Activated CD4-positive, CD25-positive, alpha-beta regulatory T cell (primary cell): ENCODE measurements around the gene CHRDL2.

ENCODE experiments used
- DNase-seq, 4 experiments: peaks; one replicate each; lab custom pipeline; 2025; lab: John Stamatoyannopoulos, UW

CHRDL2 gene

DNA sequence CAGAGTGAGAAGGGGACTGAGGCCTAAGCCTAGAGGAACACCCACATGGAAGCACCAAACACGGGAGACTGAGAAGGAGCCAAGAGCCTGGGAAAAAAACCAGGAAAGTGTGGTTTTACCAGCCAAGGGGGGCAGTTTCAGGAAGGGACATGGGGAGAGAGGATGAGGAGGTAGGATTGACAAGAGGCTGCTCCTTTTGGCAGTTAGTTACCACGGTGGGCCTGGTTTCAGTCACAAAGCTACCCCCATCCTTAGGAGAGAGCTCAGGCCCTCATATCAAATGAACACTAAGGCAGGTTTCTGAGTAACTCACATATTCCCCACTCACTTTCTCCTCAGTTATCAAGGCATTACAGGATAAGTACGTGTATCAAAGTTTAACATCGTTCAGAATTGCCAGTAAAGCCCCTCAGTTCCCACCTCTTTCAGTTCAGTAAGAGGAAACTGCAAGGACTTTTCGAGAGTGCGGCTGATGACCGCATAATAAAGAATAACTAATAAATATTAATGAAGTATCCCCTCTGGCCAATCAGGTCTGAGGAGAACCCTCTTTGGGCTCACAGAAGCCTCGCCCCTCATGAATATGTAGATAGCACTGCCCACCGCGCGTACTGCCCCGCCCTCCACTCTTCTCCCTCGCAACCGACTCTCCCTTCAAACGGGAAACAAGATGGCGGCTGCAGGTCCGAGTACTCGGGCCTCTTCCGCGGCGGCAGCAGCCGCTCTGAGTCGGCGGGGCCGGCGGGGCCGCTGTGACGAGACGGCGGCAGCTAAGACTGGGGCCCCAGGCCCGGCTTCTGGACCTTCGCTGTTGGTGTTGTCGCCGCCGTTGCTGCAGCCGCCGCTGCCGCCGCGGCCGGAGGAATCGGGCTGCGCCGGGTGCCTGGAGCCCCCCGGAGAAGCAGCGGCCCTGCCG is 17.2 kb upstream of the CHRDL2 start, which contains the start of gene RNF169:
Gene RNF169 (plus strand): TSS at position 639 of the 916 bp plus-strand sequence. CDS start 32 bp downstream, at position 671.
- peak; percentile 68 to 83 (median 76) for DNase-seq

DNA sequence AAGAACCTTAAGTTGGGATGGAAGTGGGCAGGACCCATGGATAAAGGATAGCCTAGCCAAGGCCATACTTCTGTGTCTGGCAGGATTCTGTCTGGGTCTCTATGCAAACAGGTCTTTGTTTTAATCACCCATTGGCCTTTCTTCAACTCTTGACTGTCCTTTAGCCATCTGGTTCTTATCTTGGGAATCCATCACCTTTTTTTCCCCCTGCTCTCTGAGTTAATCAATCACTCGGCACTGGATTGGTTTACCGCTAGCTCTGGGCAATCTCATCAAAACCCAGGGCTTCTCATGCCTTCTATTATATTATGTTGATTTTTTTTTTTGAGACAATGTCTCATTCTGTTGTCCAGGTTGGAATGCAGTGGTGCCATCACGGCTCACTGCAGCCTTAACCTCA is 15.6 kb upstream of the CHRDL2 start:
- DNase-seq: no peak

DNA sequence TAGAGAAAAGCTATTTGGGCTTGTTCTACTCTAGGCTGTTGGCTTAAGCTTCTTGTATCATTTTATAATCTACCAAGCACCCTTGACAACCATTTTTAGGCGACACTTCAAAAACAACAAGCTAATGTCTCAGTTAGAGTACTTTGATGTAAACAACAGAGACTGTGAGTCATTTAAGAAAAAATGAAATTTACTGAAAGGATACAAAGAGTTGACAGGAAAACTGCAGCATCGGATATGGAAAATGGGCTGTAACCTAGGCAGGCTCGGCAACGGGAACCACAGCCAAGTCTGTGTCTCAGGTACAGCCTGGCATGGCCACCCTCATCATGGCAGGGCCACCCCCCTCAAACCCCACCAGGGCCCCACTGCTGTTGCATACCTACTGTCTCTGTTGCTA is 13.1 kb upstream of the CHRDL2 start:
- no peak for DNase-seq

DNA sequence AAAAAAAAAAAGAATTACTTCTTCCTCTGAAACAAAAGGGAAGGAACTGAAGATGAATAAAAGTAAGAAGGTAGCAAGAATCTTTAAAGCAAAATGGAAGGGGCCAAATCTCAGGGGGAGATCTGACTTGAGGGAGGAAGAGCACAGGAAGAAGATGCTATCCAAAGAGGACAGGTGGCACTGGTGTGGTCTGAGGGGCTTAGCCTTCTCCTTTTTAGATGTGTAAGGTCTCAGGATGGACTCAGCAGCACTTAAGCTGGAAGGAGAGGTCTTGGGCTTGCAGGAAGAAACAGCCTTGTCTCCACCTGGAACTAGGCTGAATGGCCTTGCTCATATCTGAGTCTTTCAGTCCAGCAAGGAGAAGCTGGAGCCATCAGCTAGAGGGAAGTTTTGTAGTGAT is 12.4 kb upstream of the CHRDL2 start:
- no peak for DNase-seq

DNA sequence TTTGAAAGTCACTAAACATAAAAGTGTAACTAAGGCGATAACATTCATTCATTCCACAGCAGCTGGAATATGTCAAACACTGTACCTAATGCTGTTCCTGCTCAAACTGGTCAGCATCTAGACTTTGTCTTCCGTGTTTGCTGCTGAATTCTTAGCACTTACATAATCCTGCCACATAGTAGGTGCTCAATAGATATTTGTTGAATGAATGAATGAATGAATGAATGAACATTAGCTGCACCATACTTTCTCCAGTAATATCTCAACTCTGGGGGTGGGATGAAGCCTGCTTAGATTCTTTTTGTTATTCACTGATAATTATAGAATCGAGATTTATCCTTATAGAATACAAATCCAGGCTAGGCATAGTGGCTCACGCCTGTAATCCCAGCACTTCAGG is 10.8 kb upstream of the CHRDL2 start:
- DNase-seq: no peak

DNA sequence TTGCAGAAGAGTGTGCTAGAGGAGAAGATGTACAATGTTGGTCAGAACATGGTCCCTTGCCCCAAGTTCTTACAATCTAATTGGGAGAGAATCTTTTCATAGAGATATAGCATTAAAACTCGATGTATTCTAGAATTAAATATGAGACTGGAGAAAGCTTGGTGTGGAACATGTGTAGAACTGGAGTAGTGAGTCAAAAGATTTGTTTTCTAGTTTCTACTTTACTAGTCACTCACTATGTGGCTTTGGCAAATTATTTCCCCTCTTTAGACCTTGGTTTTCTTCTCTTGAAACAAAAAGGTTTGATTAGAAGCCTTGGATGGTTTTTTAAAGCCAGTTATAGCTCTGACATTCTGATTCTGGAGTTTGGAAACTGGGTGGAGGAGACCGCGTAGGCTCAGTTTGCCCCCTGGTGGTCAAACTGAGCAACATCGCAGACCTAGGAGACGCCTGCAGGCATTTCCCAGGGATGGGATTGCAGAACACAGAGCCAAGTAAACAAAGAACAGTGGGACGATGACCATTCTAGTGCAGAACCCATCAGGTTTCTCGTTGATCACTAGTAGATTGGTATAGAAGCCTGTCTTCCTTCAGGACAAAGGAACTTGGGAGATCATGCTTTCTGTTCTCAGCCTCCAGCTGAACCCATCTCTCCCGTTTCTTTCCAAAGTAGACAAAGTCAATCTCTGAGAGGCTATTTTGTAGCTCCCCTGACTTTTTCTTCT is 8.5 kb upstream of the CHRDL2 start:
- DNase-seq: no peak

DNA sequence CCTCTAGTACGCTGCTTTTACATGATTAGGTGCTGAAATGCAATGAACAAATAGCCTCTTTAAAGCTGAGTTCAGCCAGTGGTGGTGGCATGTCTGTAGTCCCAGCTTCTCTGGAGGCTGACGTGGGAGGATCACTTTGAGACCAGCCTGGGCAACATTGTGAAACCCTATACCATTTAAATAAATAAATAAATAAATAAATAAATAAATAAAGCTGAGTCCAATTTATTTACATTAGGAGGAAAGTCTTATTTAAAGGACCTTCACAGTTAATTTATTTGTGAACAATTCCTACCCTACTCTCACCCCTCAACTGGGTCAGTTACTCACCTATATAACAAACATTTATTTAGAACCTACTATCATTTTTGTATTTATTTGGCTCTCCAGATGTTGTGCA is 4.8 kb upstream of the CHRDL2 start:
- DNase-seq: no peak

DNA sequence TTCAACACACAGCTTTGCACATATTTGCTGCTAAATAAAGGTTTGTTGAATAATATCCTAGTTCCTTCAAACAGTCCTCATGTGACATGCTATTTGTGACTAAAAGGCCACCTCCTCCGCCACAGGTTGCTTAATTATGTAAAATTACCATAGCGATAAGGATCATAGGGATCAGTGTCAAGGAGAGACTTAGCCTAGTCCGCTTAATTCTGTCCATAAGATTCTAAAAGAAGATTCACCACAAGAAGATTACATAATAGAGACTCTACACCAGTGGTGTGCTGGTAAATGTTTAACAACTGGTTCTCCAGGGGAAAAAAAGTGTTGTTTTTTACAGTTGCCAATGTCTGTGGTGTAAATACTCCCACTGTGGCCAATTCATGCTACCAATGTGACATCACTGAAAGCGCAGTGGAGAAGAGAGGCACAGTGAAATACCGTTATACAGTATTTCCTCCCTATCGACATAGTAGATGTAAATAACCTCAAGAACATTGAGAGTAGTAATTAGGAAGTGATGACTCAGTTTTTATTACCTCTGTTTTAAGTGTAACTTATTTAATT is 4.2 kb upstream of the CHRDL2 start:
- DNase-seq: no peak

DNA sequence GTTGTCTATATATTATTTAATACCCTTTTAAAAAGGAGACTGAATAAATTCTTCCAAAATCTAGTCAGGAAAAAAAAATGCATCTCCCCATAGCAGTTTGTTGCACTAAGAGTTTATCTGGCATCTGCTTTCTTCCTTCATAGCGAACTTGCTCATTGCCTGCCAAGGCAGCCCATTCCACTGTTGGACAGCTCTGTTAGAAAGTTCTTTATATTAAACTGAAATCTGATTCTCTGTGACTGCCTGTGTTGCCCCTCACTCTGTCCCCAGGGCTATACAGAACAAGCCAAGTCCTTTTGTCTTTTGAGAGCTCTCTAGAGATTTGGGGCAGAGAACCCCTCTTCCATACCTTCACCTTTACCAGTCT is 3.3 kb upstream of the CHRDL2 start:
- DNase-seq: no peak

DNA sequence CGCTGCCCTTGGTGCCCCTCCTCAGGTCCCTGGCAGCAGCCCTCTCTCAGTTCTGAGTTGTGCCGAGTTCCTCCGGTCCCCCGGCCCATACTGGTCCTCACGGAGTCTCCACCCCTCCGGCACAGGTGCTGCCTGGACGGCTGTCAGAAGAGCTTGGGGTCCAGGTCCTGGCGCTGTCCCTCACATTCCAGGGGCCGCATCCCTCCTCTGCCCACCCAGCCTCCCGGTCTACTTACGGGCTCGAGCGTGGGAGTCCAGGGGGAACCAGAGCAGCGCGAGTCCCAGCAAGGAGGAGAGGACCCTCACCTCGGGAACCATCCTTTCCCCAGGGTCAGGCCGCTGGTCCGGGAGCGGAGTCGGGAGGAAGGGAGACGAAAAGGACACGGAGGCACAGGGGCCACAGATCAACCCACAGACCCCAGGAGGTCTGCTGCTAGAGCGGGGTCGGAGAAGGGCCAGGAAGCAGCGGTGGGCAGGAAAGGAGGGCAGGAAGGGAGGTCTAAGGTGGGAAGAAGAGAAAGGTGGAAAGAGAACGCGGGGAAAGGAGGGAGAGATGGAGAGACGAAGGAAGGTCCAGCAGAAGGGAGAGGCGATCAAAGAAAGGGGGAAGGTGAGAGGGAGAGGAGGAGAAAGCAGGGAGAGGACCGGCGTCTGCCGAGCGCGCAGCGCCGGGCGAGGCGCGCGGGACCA is 510 bp downstream of the CHRDL2 start:
- DNase-seq: no peak

DNA sequence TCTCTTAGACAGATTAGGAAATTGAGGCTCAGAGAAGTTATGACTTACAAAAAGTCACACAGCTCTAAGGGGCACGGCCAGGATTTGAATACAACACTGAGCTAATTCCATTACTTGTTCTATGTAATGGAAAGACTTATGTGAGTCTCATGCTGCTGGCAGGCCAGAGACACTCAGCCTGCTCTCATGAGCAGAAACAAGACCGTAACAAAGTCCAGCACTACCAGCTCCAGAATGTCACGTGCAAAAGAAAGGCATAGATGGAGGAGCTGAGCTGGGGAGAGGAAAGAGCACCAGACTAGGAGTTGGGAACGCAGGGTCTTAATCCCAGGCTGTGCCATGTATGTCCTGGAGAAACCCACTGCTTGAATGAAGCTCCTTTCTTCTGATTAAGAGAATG is 1.8 kb downstream of the CHRDL2 start:
- no peak for DNase-seq

DNA sequence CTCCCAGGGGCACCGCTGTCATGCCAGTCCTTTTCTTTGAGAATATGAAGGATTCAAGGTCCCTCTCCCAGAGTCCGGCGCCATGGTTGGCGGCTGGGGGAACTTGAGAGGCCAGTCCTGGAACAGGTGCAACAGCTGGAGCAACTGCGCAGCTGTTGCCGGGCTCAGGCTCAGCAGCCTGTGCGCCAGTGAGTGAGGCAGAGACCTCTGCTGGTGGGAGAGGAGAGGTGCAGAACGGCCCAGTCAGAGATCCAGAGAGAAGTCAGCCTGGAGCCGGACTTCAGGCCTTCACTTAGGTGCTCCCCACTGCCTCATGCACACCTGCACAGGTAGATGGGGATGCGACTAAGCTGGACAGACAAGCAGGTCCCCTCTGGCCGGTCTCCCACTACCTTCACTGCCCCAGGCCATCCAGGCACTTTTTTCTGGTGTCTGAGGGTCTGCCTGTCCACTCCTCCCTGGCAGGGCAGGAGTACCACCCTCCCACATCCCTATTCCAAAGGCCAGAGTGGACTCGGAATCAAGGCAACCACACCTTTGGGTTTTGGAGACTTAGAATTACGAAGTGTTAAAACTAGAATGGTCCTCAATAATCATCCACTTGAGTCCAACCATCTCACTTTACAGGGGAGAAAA is 4.6 kb downstream of the CHRDL2 start:
- DNase-seq: peak in 3 of 4 experiments; percentile 18 to 40 (median 28)

DNA sequence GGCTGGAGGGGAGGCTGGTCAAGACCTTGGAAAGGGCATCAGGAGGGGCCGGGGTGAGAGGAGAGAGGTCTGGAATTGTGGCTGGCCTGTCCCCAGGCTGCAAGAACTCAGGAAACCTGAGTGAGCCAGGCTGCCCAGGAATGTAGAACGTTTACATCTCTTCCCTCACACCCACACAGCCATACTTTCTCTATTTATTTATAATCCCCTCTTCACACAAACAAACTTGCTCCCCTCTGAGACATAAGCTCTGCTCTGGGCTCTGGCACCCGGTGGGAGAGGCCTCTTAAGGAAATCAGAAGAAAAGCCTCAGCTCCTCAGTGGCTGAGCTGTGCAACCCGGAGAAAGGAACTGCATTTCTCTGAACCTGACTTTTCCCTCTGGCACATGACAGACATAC is 5.5 kb downstream of the CHRDL2 start:
- no peak for DNase-seq

DNA sequence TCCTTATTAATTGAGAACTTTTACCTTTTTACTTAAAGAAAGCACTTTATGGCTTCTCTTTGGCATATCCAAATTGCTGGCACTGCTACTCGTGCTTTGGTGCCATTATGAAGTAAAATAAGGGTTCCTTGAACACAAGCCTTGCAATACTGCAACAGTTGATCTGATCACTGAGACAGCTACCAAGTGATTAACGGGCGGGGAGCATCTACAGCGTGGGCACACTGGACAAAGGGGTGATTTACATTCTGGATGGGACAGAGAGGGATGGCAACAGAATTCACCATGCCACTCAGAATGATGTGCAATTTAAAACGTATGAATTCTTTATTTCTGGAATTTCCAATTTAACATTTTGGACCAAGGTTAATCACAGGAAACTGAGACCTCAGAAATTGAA is 7.7 kb downstream of the CHRDL2 start:
- DNase-seq: no peak

DNA sequence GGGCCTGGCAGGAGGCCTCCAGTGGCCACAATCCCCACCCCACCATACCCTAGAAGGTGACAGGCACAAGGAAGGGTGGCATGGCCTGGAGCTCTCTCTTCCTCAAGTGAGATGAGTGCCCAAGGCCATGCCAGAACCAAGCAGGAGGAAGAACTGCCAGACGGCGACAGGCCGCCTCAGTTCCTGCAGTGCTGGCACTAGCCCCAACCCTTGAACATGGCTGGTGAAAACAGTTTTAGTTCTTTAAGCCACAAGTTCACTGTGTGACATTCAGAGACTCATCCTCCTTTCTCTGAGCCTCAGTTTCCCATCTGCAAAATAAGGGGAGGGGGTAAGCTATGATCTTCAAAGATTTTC is 9.8 kb downstream of the CHRDL2 start:
- no peak for DNase-seq

DNA sequence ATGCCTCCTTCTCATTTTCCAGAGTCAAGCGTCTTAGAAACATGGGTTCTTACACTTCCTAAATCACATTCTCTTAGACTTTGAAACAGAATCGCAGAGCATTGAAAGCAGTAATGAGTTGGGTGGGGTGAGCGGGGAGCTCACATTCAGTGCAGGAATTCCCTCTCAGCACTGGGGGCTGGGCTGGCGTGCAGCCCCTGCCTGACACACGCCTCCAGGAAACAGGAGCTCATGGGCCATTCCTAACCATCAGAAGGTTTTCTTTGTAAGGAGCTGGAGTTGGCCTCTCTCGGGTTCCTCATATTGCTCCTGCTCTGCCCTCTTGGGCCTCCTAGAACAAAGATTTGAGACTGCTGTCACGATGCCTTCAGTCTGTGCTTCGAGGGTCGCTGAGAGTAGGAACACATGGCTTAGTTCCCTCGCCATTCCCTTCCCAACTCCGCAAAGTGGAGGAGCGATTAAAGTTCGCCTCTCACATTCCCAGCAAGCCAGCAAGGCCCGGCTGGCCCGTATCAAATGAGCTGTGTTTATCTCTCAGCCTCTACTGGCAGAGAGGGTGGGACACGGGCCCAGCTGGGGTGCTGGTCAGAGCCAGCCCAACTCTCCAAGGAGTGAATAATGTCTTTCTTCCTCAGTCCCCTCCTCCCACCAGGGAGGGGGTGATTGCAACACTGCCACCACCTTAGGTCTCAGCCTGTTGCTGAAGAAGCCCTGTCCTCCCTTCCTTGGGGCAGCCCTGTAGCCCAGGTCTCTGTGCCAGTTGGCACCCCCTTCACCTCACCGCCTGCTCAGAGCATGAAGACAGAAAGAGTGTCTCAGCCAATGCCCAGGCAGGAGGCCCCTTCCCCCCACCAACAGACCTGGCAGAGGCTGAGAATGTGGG is 10.4 kb downstream of the CHRDL2 start:
- DNase-seq: no peak

DNA sequence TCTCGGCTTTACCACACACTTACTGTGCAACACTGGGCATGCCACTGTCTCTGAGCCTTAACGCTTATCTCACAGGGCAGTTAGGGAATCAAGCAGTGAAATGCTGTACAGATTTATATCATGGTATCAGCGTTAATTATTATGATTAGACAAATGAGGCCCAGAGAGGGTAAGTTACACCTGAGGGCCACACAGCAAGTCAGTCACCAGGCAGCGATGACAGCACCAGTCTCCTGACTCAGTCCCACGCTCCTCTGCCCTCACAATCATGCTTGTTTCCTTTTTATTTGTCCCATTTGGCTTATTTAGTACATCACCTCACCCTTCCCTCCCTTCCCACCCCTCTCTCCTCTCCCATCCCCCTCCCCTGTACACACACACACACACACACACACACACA is 12.2 kb downstream of the CHRDL2 start:
- no peak for DNase-seq

DNA sequence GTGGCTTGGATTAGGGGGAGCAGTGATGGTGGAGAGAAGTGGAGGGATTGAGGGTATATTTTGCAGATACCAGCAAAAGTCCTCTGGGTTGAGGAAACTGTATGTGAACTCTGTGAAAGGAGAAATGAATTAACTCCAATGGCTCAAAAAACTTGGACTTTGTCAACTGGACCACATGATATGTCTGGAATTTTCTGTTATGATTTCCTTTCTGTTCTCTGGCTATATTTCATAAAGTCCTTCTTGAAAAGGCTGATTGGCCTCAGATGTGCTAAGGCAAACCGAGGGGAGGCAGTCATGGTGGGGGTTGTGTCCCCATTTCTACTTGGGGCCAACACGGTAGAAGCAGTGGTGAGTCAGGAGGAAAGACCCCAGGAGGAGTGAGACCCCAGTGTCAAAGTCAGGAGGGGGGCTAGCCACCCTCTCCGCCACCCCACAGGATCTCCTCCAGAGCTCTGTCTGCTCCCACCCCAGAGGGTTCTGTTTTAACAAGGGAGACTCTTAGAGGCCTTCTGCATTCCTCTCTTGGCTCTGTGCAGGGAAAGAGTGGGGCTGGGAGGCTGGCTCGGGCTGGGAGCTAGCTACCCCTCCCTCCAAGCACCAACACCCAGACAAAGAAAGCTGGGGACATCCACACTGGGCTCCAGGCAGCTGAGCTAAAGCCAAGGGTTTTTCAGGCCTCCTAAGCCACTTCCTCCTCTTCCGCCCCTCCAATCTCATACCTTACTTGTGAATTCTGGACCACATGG is 13.8 kb downstream of the CHRDL2 start:
- DNase-seq: no peak

DNA sequence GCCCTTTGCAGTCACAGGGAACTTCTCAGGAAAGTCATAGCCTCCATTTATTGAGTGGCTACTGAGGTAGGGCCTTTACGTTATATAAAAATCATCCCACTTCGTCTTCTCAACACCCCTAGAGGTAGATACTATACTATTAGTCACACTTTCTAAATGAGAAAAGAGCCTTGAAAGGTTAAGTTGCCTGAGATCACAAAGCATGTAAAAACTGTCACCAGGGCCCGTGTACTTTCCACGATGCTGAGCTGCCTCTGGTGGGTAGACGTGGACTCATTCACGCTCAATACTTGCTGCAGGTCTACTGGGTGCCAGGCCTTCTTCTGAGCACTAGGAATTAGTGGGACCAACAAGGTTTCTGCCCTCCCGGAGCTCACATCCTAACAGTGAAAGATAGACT is 16.3 kb downstream of the CHRDL2 start:
- DNase-seq: no peak

DNA sequence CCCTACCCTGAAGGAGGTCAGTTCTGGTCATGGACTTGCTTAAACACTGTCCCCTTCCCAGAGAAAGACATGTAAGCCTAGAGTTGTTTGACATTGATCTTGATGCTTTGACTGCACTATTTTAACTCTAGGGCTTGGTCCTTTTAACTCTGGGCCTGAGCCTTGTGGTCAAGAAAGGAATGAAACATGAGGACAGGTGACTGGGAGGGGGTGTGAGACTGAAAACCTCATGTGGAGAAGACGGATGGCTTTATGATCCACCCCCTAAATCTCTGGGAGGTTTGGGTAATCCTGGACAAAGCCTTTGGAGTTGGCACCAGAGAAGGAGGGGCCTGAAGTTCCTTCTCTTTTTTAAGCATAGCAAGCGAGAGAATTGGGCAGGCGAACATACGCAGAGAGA is 17.5 kb downstream of the CHRDL2 start:
- no peak for DNase-seq
